ENCODE results near the gene MYO1C.
A peak's percentile ranks its signal among the peaks of the same experiment; 100 is the strongest.
"Not testable (repeated sequence)": the region's sequence is repeated elsewhere in the genome, so short reads cannot be mapped to it uniquely, and the experiment has no call there.

The MYO1C gene

GRCh38 chr17:1509290-1509881 is 16.9 kb upstream of the MYO1C start:
- DNase-seq (ENCODE audit: low read depth in 2 of 2): no peak

GRCh38 chr17:1508709-1509108 is 16.2 kb upstream of the MYO1C start:
- DNase-seq (ENCODE audit: low read depth in 2 of 2): not testable (repeated sequence)

- DNase-seq (ENCODE audit: low read depth in 2 of 2): no peak
These were observed 14.3 kb upstream of the MYO1C start for GRCh38 chr17:1506649-1507267.

- no peak for DNase-seq (ENCODE audit: low read depth in 2 of 2)
These were observed 13.1 kb upstream of the MYO1C start for GRCh38 chr17:1505586-1505985.

- DNase-seq (ENCODE audit: low read depth in 2 of 2): no peak
These were observed 12.4 kb upstream of the MYO1C start for GRCh38 chr17:1504866-1505265.

- DNase-seq (ENCODE audit: low read depth in 2 of 2): no peak
These were observed 11.2 kb upstream of the MYO1C start for GRCh38 chr17:1503699-1504098.

- no peak for DNase-seq (ENCODE audit: low read depth in 2 of 2)
These were observed 6.4 kb upstream of the MYO1C start for GRCh38 chr17:1498869-1499268.

- no peak for DNase-seq (ENCODE audit: low read depth in 2 of 2)
These were observed 5.7 kb upstream of the MYO1C start for GRCh38 chr17:1498233-1498632.

GRCh38 chr17:1497831-1498230 is 5.3 kb upstream of the MYO1C start:
- DNase-seq (ENCODE audit: low read depth in 2 of 2): no peak

GRCh38 chr17:1496869-1497268 is 4.4 kb upstream of the MYO1C start:
- no peak for DNase-seq (ENCODE audit: low read depth in 2 of 2)

GRCh38 chr17:1495265-1495989 is 2.9 kb upstream of the MYO1C start:
- no peak for DNase-seq (ENCODE audit: low read depth in 2 of 2)

- no peak for DNase-seq (ENCODE audit: low read depth in 2 of 2)
These were observed 2.3 kb upstream of the MYO1C start for GRCh38 chr17:1494736-1495253.

- no peak for DNase-seq (ENCODE audit: low read depth in 2 of 2)
These were observed 1.7 kb upstream of the MYO1C start for GRCh38 chr17:1494203-1494602.

- no peak for DNase-seq (ENCODE audit: low read depth in 2 of 2)
These were observed 950 bp upstream of the MYO1C start for GRCh38 chr17:1493291-1493980.

GRCh38 chr17:1491443-1492248 is 840 bp downstream of the MYO1C start:
- DNase-seq (ENCODE audit: low read depth in 2 of 2): no peak

GRCh38 chr17:1490643-1491442 is 1.6 kb downstream of the MYO1C start:
- DNase-seq (ENCODE audit: low read depth in 2 of 2): peak in 1 of 2 donors; percentile 65

- no peak for DNase-seq (ENCODE audit: low read depth in 2 of 2)
These were observed 3.6 kb downstream of the MYO1C start for GRCh38 chr17:1488826-1489270.

- DNase-seq (ENCODE audit: low read depth in 2 of 2): peak in 1 of 2 donors; percentile 54
These were observed 4.3 kb downstream of the MYO1C start for GRCh38 chr17:1487939-1488825.
